ENCODE results near the gene ANKRD42. TPM values are rescaled to one million over a fixed set of nuclear protein-coding genes. Genes with fewer than 3 reads are reported as not detected.
A peak's percentile ranks its signal among the peaks of the same experiment; 100 is the strongest.

The ANKRD42 gene
- total and polyA plus RNA-seq, 8 donors = 10.2 to 17.2 (median 13.4) TPM

- H3K27me3 ChIP-seq = no peaks in the 10 kb centered on the region
- no peak for TF ChIP-seq CTCF (IDR thresholded peaks at IDR 0.05)
- H3K4me1 ChIP-seq = no peaks in the 10 kb centered on the region
- no peak overlapping the region for H3K27ac ChIP-seq
- H3K4me3 ChIP-seq = no peak overlapping the region
- intact Hi-C loops (cut with DNase I) = no loop called here
- ATAC-seq (no peak), DNase-seq (no peak)
- H3K36me3 ChIP-seq = peaks cover 0 to 79% of the 10 kb centered on the region in 2 donors
- peaks cover 0 to 2% of the 10 kb centered on the region in 2 donors for H3K9me3 ChIP-seq
These were observed 82.6 kb downstream of the ANKRD42 start for GRCh38 chr11:83275888-83276641.

- no peak for DNase-seq
- no peaks in the 10 kb centered on the region for H3K27me3 ChIP-seq
- H3K9me3 ChIP-seq = no peaks in the 10 kb centered on the region
- H3K27ac ChIP-seq = no peak overlapping the region
- TF ChIP-seq CTCF (IDR thresholded peaks at IDR 0.05) = no peak
- intact Hi-C loops (cut with DNase I) = no loop called here
- H3K4me1 ChIP-seq = peaks cover 0 to 17% of the 10 kb centered on the region in 2 donors
- ATAC-seq = no peak
- H3K4me3 ChIP-seq = no peak overlapping the region
- peaks cover 0 to 58% of the 10 kb centered on the region in 2 donors for H3K36me3 ChIP-seq
These were observed 84.8 kb downstream of the ANKRD42 start for GRCh38 chr11:83278351-83278750.

GRCh38 chr11:83280256-83280655 lies 86.7 kb downstream of the ANKRD42 start:
- TF ChIP-seq CTCF (IDR thresholded peaks at IDR 0.05) = no peak
- H3K4me3 ChIP-seq = no peak overlapping the region
- peaks cover 12 to 34% of the 10 kb centered on the region in 2 donors for H3K4me1 ChIP-seq
- intact Hi-C loops (cut with DNase I) = no loop called here
- no peak for ATAC-seq
- no peak overlapping the region for H3K27ac ChIP-seq
- H3K9me3 ChIP-seq = no peaks in the 10 kb centered on the region
- H3K36me3 ChIP-seq = peaks cover 0 to 44% of the 10 kb centered on the region in 2 donors
- no peak for DNase-seq
- no peaks in the 10 kb centered on the region for H3K27me3 ChIP-seq

- H3K27me3 ChIP-seq = no peaks in the 10 kb centered on the region
- TF ChIP-seq CTCF (IDR thresholded peaks at IDR 0.05) = no peak
- intact Hi-C loops (cut with DNase I) = no loop called here
- peaks cover 15 to 40% of the 10 kb centered on the region in 2 donors for H3K4me1 ChIP-seq
- H3K36me3 ChIP-seq = peaks cover 0 to 27% of the 10 kb centered on the region in 2 donors
- DNase-seq = no peak
- no peak for ATAC-seq
- no peak overlapping the region for H3K4me3 ChIP-seq
- no peak overlapping the region for H3K27ac ChIP-seq
- H3K9me3 ChIP-seq = no peaks in the 10 kb centered on the region
These were observed 88.7 kb downstream of the ANKRD42 start for GRCh38 chr11:83282084-83282716.

- peak overlapping the region; percentile 93 to 94 for H3K4me3 ChIP-seq
- intact Hi-C loops (cut with DNase I) = no loop called here
- peaks cover 0 to 6% of the 10 kb centered on the region in 2 donors for H3K36me3 ChIP-seq
- H3K4me1 ChIP-seq = peaks cover 15 to 40% of the 10 kb centered on the region in 2 donors
- H3K27me3 ChIP-seq = no peaks in the 10 kb centered on the region
- ATAC-seq = no peak
- no peak for TF ChIP-seq CTCF (IDR thresholded peaks at IDR 0.05)
- H3K27ac ChIP-seq = peak overlapping the region; percentile 97 to 99
- H3K9me3 ChIP-seq = no peaks in the 10 kb centered on the region
- DNase-seq = peak in 2 of 4 donors; percentile 7 to 13
These were observed 91.1 kb downstream of the ANKRD42 start for GRCh38 chr11:83284501-83285150.
